ENCODE measurements around the gene MRFAP1L1.

Gene MRFAP1L1

GRCh38 chr4:6658209-6658595, 51.5 kb downstream of the MRFAP1L1 start:
- FAIRE-seq (no peak), DNase-seq (ENCODE audit: insufficient read length, low spot score) (no peak)
- no peak for TF ChIP-seq CTCF (IDR thresholded peaks at IDR 0.05; ENCODE audit: insufficient read depth, missing control alignments)
